ENCODE measurements around the gene SLC35F6. TPM values are rescaled to one million over a fixed set of nuclear protein-coding genes. Genes with fewer than 3 reads are reported as not detected.

SLC35F6 gene, protein sequence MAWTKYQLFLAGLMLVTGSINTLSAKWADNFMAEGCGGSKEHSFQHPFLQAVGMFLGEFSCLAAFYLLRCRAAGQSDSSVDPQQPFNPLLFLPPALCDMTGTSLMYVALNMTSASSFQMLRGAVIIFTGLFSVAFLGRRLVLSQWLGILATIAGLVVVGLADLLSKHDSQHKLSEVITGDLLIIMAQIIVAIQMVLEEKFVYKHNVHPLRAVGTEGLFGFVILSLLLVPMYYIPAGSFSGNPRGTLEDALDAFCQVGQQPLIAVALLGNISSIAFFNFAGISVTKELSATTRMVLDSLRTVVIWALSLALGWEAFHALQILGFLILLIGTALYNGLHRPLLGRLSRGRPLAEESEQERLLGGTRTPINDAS
- 45.5 and 46.9 TPM in 2 replicates for total RNA-seq

DNA sequence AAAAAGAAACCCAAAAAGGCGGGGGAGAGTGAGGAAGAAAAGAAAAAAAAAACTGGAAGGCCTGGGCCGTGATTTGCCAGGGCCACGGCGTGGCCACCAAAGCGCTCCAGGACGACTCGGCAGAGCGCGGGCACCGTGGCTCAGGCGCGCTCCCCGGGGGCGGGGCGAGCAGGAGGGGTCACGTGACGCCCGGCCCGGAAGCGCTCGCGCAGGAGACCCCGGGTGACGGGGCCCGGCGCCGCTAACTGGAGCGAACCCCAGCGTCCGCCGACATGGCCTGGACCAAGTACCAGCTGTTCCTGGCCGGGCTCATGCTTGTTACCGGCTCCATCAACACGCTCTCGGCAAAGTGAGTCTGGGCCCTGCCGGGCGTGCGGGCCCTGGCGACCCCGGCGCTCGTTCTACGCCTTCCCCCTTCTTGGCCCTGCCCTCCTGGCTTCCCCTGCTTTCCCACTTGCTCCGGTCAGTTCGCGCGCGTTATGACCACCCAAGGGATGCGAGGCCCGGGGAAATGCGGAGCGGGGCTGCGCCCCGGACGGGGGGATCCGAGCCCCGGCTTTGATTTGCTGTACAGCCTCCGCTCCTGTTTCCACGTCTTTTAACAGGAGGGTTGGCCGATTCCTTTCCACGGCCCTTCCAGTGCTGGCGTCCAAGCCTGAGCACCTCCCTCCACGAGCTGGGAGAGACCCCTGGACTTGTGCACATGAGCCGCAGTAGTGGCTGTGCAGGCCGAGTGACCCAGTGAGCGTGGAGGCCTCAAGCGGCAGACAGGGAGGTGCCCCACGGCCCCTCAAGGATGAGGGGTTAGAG, at the start of gene SLC35F6:
Gene SLC35F6, plus strand, starts transcription at position 207 of the 810 bp plus-strand sequence. Its CDS starts 66 bp downstream, at position 273.

DNA sequence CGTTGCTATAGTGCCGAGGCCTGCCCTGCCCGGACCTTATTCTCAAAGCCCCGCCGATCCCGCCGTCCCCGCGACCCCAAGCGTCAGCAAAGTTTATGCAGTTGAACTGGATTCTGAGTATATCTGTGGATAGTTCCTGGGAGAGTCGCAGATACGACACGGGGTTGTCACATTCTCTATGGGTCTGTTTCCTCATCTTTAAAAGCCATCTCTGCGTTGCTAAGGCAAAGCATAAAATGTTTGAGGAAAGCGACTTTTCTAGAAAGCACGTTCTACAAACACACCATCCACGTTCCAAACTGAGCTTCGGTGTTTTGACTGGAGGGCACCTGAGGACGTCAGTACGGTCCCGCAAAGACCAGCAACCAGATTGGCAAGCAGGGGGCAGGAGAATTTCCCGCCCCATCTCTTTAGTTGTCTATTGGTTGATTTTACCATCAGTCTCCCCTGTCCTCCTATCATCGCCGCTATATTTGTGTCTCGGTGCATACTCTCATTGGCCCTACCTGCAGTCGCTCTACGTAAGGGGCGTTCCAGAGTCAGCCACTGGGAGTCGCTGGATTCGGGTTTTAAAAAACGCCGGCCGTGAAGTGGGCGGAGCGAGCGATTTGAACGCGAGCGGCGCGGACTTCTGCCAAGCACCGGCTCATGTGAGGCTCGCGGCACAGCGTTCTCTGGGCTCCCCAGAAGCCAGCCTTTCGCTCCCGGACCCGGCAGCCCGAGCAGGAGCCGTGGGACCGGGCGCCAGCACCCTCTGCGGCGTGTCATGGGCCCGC, 21.5 kb downstream of the SLC35F6 start, which contains the start of gene CENPA:
Gene CENPA, plus strand, starts transcription at position 626 of the 776 bp plus-strand sequence. Its CDS starts 141 bp downstream, at position 767.

Other genes with a start within 250 kb of the SLC35F6 start
- gene CIB4, start 122.9 kb upstream of the SLC35F6 start, total RNA-seq: not detected in 2 replicates
- not detected in 2 replicates for gene KCNK3, start 71.6 kb upstream of the SLC35F6 start, total RNA-seq
- 8.0 and 21.3 TPM in 2 replicates for gene CENPA, start 21.8 kb downstream of the SLC35F6 start, total RNA-seq
- gene DPYSL5, start 83.8 kb downstream of the SLC35F6 start, total RNA-seq: not detected in 2 replicates
- gene MAPRE3, start 206.4 kb downstream of the SLC35F6 start, total RNA-seq: 2.6 and 6.9 TPM in 2 replicates

Measured in hair follicular keratinocyte (primary cell).